ENCODE measurements around the gene FKBP2.

Gene FKBP2

GRCh38 chr11:64219354-64219684, 21.6 kb upstream of the FKBP2 start:
- DNase-seq (ENCODE audit: low spot score): no peak

DNA sequence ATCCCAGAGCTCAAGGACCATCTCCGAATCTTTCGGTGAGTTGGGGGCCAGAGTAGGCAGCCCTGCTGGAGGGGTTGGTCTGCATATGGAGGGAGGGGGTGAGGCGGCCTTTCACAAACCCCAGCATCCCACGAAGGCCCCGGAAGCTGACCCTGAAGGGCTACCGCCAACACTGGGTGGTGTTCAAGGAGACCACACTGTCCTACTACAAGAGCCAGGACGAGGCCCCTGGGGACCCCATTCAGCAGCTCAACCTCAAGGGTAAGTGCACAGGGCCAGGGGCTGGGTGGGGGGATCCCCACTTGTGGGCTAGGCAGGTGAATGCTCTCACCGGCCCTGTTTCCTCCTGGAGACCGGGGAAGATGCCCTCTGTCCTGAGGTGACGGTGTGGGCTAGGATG, 21.1 kb upstream of the FKBP2 start:
- DNase-seq (ENCODE audit: low spot score): no peak

DNA sequence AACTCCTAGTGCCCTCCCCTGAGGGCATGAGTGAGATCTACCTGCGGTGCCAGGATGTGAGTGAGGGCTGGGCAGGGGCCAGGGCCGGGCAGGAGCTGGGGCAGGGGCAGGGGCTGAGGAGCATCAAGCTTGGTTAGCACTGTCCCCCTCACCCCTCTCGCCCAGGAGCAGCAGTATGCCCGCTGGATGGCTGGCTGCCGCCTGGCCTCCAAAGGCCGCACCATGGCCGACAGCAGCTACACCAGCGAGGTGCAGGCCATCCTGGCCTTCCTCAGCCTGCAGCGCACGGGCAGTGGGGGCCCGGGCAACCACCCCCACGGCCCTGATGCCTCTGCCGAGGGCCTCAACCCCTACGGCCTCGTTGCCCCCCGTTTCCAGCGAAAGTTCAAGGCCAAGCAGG, 20.6 kb upstream of the FKBP2 start:
- DNase-seq (ENCODE audit: low spot score): no peak

DNA sequence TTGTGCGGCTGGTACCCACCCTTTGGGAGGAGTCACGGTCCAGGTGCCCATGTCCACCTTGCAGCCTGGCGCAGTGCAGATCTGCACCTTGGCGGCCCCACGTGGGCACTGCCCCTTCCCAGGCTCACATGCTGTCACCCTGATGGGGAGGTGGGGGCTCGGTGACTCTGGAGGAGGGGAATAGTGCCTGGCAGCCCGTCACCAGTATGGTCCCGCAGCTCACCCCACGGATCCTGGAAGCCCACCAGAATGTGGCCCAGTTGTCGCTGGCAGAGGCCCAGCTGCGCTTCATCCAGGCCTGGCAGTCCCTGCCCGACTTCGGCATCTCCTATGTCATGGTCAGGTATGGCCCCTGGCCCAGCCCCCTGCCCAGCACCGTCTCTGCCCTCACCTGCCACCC, 20.1 kb upstream of the FKBP2 start:
- DNase-seq (ENCODE audit: low spot score): no peak

DNA sequence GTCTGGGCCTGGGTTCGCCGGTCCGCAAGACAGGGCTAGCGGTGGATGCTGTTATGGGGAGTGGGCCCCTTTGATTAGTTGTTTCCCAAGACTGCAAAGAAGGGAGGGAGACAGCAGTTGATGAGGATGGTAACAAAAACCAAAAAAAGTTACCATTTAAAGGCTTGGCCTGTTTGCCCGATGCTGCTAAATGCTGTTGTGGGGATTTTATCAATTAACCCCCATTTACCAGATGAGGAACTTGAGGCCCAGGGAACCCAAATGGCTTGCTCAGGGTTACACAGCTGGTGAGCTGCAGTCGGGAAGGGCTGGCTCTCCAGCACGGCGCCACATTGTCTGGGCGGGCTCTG, 18.3 kb upstream of the FKBP2 start:
- DNase-seq (ENCODE audit: low spot score): no peak

GRCh38 chr11:64223001-64223651, 17.8 kb upstream of the FKBP2 start:
- DNase-seq (ENCODE audit: low spot score): no peak

DNA sequence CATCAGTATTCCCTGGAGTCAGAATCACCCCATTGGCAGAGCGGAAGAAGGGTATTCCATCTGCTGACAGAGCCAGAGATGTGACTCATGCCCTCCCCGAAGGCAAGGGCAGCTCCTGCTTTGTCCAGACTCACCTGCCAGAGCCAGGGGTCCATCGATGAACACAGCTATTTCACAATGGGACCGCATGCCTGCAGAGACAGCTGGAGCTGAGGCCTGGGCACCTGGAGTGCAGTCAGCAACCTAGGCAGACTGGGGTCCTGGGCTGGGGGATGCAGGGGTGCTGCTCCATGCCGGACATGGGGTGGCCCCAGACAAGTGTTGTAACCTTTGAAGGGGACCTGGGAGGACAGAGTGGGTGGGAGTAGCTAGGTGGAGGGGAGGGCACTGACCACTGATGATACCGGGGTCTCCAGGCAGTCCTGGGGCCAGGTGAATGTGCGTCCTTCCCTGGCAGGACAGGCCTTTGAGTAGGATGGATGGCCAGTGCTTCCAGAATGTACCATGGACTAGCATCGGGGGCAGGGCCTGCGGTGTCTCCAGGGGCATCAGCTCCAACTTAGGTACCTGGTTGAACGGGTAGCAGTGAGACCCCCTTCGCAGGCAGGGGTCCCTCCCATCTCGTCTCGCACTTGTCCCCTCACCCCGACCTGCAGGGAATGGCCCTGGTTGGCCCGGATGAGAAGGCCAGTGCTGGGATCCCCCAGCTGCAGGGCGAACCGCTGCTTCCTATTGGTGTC, 16.6 kb upstream of the FKBP2 start:
- no peak for DNase-seq (ENCODE audit: low spot score)

DNA sequence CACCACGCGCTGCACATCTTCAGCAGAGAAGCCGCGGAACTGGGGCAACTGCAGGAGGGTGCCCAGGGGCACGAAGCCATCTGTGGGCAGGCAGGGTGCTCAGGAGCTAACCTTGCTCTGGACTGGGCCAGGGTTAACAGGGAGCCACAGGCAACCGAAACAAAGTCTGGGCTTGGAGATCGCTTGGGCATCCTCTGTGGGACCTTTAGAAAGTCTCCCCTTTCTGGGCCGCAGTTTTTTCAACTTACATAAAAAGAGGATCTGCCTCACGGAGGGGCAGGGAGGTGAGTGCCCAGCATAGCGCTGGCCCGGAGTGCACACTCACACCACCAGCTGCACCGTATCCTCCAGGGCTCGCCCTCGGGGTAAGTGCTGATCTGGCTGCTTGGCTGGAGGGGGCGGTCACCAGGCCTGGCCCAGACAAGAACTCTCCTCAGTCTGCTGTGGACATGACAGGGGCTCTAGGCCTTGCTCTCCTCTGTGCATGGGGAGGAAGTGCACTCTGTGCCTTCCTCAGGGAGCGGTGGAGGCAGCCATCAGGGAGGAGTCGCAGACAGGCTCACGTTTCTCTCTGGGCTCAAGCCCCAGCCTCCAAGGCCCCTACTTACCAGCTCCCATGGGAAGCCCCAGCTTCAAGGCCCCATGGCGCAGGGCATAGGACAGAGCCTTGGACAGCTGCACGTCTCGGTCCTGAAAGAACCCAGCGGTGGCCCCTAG, 15.8 kb upstream of the FKBP2 start:
- peak; percentile 26 for DNase-seq (ENCODE audit: low spot score)

DNA sequence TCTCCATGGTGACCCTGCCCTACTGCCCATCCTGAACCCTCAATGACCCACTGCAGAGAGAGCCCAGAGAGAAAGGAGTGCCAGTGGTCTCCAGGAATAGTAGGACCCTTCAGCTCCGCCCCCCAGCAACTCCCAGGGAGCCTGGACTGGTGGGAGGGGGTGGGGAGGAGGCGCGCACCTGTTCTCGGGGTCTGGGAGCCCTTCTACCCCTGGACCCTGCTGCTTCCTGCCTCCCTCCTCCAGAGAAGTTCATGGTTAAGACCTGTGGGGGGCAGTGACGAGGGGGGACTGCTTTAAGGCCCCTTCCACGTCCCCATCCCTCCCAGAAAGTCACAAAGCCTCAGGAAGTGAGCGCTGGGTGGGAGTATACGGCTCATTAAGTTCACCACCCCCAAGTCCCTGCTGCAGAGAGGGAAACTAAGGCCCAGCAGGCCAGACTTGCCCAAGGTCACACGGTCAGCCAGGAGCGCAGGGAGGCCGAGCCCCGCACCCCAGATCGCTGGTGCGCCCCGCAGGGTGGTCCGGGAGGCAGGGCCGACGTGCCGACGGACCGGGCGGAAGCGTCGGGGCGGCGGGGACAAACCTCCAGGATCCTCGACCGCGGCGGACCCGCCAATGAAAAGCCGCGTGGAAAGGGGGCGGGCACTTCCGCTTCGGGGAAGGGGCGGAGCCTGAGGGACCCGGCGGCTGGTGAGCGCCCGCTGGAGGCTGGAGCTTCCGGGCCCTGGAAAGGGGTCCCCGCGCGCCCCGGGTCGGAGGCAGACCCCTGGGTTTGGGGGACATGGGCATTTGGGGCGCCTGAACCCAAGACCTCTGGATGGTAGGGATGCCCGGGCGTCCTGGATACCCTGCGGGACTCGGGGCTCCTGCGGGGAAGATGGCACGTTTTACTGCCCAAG, 15.0 kb upstream of the FKBP2 start, which contains the start of the genes NUDT22 and TRPT1:
Gene NUDT22, plus strand, starts transcription at position 667 of the 899 bp plus-strand sequence. CDS start 379 bp downstream, outside the sequence.
Gene TRPT1, minus strand, starts transcription at position 579 of the 899 bp plus-strand sequence. Its CDS starts 326 bp downstream, at position 253.
- peak; percentile 93 for DNase-seq (ENCODE audit: low spot score)

- peak; percentile 32 for DNase-seq (ENCODE audit: low spot score)
Measured at GRCh38 chr11:64226507-64227051, 14.3 kb upstream of the FKBP2 start.

DNA sequence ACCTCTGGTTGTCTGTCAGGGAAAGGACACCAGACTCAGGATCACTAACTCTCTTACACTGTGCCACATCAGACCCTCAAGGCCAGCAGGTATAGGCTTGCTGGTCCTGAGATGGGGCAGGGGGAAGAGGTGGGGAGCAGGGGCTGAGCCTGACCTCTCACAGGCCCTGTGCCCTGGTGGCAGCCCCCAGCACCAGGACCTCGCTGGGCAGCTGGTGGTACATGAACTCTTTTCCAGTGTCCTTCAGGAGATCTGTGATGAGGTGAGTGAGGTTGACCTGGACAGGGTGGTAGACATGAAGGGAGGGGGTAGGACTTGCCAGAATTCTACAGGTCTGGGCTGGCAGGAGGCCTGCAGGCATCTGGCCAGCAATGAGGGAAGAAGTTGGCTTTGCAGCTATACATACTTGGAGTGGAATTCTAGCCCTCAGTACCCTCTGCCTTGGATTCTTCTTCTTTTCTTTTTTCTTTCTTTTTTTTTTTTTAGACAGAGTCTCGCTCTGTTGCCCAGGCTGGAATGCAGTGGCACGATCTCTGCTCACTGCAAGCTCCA, 13.4 kb upstream of the FKBP2 start:
- no peak for DNase-seq (ENCODE audit: low spot score)

DNA sequence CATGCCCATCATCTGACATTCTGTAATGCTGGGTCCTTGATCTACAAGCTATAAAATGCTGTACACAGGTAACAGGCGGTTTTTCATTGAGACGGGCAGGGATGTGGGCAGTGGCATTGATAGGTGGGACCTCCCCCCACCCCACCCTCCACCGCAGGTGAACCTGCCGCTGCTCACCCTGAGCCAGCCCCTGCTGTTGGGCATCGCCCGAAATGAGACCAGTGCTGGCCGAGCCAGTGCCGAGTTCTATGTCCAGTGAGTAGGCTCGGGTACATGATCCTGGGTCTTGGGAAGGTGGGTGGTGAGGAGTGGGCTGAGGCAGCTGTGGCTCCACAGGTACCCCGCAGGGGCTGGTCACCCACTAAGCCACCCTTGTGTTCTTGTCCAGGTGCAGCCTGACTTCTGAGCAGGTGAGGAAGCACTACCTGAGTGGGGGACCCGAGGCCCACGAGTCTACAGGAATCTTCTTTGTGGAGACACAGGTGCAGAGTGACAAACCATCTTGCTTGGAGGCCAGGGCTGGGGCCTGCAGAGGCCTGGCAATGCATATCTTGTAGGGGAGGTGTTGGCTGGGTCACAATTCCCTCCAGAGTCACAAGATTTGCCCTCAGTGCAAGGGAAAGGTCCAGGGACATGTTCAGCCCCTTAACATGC, 11.7 kb upstream of the FKBP2 start:
- DNase-seq (ENCODE audit: low spot score): no peak

DNA sequence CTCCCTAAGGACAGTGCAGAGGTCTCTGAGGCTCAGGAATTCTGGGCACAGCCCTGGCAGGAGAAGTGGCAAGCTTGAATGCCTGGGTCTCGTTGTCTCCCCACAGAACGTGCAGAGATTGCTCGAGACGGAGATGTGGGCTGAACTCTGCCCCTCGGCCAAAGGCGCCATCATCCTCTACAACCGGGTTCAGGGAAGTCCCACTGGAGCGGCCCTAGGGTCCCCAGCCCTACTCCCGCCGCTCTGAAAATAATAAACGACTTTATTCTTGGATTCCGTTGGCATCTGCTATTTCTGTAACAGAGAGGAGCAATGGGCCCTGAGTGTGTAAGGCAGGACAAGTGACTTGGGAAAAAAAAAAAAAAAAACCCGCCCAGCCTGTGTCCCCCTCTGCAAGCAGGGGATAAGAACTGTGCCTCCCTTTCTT, 11.1 kb upstream of the FKBP2 start:
- DNase-seq (ENCODE audit: low spot score): no peak

DNA sequence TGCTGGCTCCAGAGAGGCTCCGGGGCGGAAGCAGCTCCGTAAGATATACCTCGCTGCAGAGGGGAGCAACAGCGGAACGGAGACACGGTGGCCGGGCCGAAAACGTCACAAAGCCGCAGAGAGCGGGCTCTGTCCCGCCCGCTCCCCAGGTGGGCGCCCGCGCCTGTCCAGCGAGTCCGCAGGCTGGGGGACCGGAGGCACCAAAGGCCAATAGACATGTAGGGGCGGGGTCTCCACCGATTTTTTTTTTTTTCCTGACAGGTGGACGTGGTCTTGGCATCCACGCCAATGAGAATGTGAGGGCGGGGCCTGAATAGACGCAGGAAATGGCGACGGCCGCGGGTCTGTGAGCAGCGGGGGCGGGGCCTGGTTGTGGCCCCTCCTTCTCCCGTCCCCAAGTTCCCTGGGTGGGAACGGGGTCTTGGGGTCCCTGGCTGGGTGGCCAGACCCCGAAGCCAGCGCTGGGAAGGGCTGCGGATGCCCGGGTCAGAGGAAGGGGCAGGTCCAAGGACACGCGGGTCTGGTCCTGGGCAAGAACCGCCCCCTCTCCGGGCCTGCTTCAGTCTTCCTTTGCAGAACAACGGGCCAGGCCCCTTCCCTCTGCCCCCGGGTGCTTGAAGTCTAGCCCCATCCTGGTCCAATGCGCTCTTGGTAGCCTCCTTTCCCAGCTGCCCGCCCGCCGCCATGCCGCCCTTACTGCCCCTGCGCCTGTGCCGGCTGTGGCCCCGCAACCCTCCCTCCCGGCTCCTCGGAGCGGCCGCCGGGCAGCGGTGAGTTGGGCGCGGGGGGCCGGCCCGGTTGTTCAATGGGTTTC, 10.5 kb upstream of the FKBP2 start, which contains the start of gene DNAJC4:
Gene DNAJC4, plus strand, starts transcription at position 378 of the 814 bp plus-strand sequence. Its CDS starts 307 bp downstream, at position 685.
- DNase-seq (ENCODE audit: low spot score): peak; percentile 85

GRCh38 chr11:64230985-64231365, 9.9 kb upstream of the FKBP2 start:
- no peak for DNase-seq (ENCODE audit: low spot score)

DNA sequence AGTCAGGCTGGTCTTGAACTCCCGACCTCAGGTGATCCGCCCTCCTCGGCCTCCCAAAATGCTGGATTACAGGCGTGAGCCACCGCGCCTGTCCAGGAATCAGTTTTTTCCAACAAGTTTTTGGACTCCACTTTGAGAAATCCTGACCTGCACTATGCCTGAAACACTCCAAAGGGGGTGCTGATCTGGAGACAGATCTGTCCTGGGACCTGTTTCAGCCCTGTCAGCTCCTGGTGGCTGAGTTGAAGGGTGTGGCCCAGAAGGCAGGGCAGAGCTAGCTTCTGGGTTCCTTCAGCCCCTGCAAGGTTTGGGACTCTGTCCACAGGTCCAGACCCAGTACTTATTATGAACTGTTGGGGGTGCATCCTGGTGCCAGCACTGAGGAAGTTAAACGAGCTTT, 9.3 kb upstream of the FKBP2 start:
- no peak for DNase-seq (ENCODE audit: low spot score)

GRCh38 chr11:64232182-64232966, 8.5 kb upstream of the FKBP2 start:
- no peak for DNase-seq (ENCODE audit: low spot score)

GRCh38 chr11:64232967-64233315, 8.0 kb upstream of the FKBP2 start:
- DNase-seq (ENCODE audit: low spot score): no peak

- peak; percentile 54 for DNase-seq (ENCODE audit: low spot score)
Measured at GRCh38 chr11:64233913-64234586, 6.8 kb upstream of the FKBP2 start, which contains the start of gene VEGFB. Gene VEGFB (plus strand): TSS chr11:64234584. CDS start chr11:64234834, 250 bp downstream.

Measured in iPS-NIHi11 (cell line).